HEK293T (cell line): ENCODE data around the gene CD48.

Experiments used
- FOXM1 ChIP-seq: fragments of 450-650 bp; IDR thresholded peaks from 2 replicates; pipeline ENCODE4 v1.6.1; 2017; ENCODE audit warnings: mild to moderate bottlenecking, borderline replicate concordance
- HDGF ChIP-seq: fragments of 450-650 bp; IDR thresholded peaks from 2 replicates; pipeline ENCODE4 v1.6.1; 2017; ENCODE audit warnings: antibody characterized with exemption, borderline replicate concordance
- L3MBTL2 ChIP-seq: fragments of 450-650 bp; conservative IDR thresholded peaks from 2 replicates; pipeline ENCODE4 v1.6.1; 2016; ENCODE audit warnings: mild to moderate bottlenecking
- NFRKB ChIP-seq: fragments of 450-650 bp; IDR thresholded peaks from 2 replicates; pipeline ENCODE4 v1.6.1; 2016; ENCODE audit warnings: mild to moderate bottlenecking, moderate library complexity
- SP1 ChIP-seq: fragments of 450-650 bp; IDR thresholded peaks from 2 replicates; pipeline ENCODE4 v1.6.1; 2017
- SUZ12 ChIP-seq: fragments of 450-650 bp; IDR thresholded peaks from 2 replicates; pipeline ENCODE4 v1.6.1; 2016; ENCODE audit warnings: mild to moderate bottlenecking
- TARDBP ChIP-seq: fragments of 450-650 bp; IDR thresholded peaks from 2 replicates; pipeline ENCODE4 v1.6.1; 2016
- ZNF384 ChIP-seq: fragments of 450-650 bp; IDR thresholded peaks from 2 replicates; pipeline ENCODE4 v1.6.1; 2016

GRCh38 chr1:160742428-160743127 lies 31.0 kb upstream of the CD48 start:
- TF ChIP-seq NFRKB (no peak), FOXM1 (no peak), TARDBP (no peak), SUZ12 (no peak), HDGF (no peak), ZNF384 (no peak), L3MBTL2 (no peak), SP1 (no peak)
